Epithelial cell of esophagus (primary cell): Measurements from ENCODE around the gene DIP2A.

ENCODE experiments used
- DNase-seq: peaks from one replicate; pipeline ENCODE4 v3.0.0; 2010; ENCODE audit warnings: low read depth
- H3K4me3 ChIP-seq: 2 replicates; pipeline ENCODE4 v1.5.1; 2011; ENCODE audit warnings: mild to moderate bottlenecking, low read length, control low read depth
- TF ChIP-seq, protein P1 (sequence below): IDR thresholded peaks from 2 replicates; pipeline ENCODE4 v1.5.1; 2011; ENCODE audit warnings: low read depth, mild to moderate bottlenecking, low read length, control low read depth, inconsistent platforms; ENCODE audit not compliant: insufficient read depth; ENCODE audit errors: missing control alignments

The DIP2A gene

DNA sequence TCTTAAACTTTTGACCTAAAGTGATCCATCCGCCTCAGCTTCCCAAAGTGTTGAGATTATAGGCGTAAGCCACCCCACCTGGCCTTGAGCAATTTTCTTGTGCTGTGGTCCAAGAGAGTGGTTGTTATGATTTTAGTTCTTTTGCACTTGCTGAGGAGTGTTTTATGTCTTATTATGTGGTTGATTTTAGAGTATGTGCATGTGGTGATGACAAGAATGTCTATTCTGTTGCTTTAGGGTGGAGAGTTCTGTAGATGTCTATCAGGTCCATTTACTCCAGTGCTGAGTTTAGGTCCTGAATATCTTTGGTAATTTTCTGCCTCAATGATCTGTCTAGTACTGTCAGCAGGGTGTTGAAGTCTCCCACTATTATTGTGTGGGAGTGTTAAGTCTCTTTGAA lies 157.4 kb downstream of the DIP2A start:
- no peak overlapping the region for H3K4me3 ChIP-seq
- no peak for DNase-seq
- TF ChIP-seq, protein P1, sequence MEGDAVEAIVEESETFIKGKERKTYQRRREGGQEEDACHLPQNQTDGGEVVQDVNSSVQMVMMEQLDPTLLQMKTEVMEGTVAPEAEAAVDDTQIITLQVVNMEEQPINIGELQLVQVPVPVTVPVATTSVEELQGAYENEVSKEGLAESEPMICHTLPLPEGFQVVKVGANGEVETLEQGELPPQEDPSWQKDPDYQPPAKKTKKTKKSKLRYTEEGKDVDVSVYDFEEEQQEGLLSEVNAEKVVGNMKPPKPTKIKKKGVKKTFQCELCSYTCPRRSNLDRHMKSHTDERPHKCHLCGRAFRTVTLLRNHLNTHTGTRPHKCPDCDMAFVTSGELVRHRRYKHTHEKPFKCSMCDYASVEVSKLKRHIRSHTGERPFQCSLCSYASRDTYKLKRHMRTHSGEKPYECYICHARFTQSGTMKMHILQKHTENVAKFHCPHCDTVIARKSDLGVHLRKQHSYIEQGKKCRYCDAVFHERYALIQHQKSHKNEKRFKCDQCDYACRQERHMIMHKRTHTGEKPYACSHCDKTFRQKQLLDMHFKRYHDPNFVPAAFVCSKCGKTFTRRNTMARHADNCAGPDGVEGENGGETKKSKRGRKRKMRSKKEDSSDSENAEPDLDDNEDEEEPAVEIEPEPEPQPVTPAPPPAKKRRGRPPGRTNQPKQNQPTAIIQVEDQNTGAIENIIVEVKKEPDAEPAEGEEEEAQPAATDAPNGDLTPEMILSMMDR = no peak

DNA sequence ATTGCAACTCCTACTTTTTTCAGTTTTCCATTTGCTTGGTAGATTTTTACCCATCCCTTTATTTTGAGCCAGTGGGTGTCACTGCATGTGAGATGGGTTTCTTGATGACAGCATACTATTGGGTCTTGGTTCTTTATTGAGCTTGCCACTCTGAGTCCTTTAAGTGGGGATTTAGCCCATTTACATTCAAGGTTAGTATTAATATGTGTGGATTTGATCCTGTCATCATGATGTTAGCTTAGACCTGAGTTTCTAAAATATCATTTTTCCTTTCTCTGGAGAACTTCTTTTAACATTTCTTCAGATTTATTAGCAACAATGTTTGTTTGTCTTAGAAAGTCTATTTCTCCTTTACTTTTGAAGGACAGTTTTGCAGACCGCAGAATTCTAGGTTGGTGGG lies 158.0 kb downstream of the DIP2A start:
- TF ChIP-seq, protein P1 = no peak
- no peak for DNase-seq
- no peak overlapping the region for H3K4me3 ChIP-seq

DNA sequence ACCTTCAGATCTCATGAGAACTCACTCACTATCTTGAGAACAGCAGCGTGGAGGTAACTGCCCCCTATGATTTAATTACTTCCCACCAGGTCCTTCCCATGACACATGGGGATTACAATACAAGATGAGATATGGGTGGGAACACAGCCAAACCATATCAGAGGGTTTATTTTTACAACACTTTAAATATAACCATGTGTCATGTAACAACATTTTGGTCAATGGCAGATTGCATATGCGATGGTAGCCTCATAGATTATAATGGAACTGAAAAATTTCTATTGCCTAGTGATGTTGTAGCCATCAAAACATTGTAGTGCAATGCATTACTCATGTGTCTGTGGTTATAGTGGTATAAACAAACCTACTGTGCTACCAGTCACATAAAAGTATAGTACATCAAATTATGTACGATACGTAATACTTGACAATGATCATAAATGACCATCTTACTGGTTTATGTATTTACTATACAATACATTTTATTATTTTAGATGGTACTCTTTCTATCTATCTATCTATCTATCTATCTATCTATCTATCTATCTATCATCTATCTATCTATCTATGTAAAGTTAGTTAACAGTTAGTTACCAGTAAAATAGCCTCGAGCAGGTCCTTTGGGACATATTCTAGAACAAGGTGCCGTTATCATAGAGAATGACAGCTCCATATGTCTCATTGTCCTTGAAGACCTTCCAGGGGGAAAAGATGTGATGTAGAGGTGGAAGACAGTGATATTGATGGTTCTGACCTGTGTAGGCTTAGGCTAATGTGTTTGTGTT lies 158.8 kb downstream of the DIP2A start:
- no peak overlapping the region for H3K4me3 ChIP-seq
- DNase-seq = no peak
- TF ChIP-seq, protein P1 = no peak

DNA sequence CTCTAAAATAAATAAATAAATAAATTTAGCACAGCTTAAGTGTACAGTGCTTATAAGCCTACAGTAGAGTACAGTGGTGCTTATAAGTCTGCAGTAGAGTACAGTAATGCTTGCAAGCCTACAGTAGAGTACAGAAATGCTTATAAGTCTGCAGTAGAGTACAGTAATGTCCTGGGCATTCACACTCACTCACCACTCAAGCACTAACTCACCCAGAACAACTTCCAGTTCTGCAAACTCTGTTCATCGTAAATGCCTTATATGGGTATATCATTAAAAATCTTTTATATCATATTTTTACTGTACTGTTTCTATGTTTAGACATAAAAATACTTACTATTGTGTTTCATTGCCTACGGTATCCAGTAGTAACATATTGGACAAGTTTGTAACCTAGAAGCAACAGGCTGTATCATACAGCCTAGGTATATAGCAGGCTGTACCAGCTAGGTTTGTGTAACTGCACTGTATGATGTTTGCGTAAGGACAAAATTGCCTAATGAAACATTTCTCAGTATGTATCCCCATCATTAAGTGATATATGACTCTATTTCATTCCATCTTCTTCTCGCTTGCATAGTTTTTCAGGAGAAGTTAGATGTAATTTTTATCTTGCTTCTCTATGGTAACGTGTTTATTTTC lies 160.2 kb downstream of the DIP2A start:
- TF ChIP-seq, protein P1 = no peak
- DNase-seq = no peak
- H3K4me3 ChIP-seq = no peak overlapping the region
